RWPE1 (cell line): ENCODE measurements around the gene VAC14.

Source experiments
- CTCF ChIA-PET: fragments of 350-600 bp; sonication (Branson Sonifier 250); formaldehyde crosslinking; extraction: SDS; loops from one replicate; lab custom pipeline; 2021; lab: Yijun Ruan, JAX
- POLR2A ChIA-PET: fragments of 400-600 bp; formaldehyde crosslinking; extraction: SDS; loops from one replicate; lab custom pipeline; 2020; ENCODE audit warnings: antibody characterized with exemption; ENCODE audit not compliant: low non-redundant PET; lab: Yijun Ruan, JAX
- DNase-seq: peaks from one replicate; pipeline ENCODE4 v3.0.0; 2012; ENCODE audit warnings: low spot score
- H3K27ac ChIP-seq: fragments of 450-650 bp; 2 replicates; pipeline ENCODE4 v1.5.1; 2017
- TF ChIP-seq, protein P1 (sequence below): fragments of 450-650 bp; conservative IDR thresholded peaks from 2 replicates; pipeline ENCODE4 v1.5.1; 2017; ENCODE audit warnings: low read depth, mild to moderate bottlenecking

Gene VAC14

DNA sequence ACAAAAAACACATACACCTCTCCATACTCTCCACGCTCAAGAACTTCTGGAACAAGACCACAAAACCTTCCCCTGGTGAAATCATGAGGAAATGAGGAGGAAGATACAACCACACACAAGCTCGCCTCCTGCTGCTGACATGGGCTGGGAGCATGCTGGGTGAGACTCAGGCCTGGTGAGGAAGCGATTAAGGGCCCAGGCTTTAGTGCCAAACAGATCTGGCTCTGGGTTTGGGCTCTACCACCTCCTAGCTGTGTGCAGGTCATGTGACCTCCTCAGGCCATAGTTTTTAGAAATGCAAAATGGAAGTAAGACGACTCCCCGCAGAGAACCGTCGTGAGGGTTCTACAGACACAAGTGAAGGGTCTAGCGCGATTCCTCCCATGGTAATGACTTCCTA is 41.3 kb downstream of the VAC14 start:
- ChIA-PET CTCF (interaction anchor here (0.6 kb wide), 3 partner anchors 12 to 345 kb away, joined by 3 read pairs; no protein-coding TSS in a partner anchor), POLR2A (no interaction called here)
- no peak for DNase-seq
- TF ChIP-seq, protein P1, sequence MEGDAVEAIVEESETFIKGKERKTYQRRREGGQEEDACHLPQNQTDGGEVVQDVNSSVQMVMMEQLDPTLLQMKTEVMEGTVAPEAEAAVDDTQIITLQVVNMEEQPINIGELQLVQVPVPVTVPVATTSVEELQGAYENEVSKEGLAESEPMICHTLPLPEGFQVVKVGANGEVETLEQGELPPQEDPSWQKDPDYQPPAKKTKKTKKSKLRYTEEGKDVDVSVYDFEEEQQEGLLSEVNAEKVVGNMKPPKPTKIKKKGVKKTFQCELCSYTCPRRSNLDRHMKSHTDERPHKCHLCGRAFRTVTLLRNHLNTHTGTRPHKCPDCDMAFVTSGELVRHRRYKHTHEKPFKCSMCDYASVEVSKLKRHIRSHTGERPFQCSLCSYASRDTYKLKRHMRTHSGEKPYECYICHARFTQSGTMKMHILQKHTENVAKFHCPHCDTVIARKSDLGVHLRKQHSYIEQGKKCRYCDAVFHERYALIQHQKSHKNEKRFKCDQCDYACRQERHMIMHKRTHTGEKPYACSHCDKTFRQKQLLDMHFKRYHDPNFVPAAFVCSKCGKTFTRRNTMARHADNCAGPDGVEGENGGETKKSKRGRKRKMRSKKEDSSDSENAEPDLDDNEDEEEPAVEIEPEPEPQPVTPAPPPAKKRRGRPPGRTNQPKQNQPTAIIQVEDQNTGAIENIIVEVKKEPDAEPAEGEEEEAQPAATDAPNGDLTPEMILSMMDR, result no peak
- peak overlapping the region; percentile 88 for H3K27ac ChIP-seq

DNA sequence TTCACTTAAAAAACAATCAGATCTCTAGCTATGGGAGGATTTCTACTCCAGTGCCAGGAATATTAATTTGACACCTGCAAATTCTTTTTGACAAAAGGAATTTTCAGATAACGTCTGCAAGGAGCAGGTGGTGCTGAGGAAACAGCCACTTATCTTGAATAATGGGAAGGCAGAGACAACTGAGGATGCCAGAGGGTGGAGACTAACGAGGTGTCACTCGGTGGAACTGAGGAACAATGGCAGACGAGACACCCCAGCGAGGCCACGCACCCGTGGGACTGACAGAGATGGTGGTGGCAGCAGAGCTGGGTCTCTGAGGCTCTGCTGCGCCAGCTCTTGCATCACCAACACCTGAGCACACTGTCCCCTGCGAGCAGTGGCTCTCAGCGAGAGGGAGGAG is 42.2 kb downstream of the VAC14 start:
- TF ChIP-seq, protein P1, result no peak
- CTCF ChIA-PET, result interaction anchor here (0.6 kb wide), 1 partner anchor 166 kb away, joined by 3 read pairs; no protein-coding TSS in a partner anchor
- POLR2A ChIA-PET, result no interaction called here
- DNase-seq, result no peak
- H3K27ac ChIP-seq, result peak overlapping the region; percentile 88

DNA sequence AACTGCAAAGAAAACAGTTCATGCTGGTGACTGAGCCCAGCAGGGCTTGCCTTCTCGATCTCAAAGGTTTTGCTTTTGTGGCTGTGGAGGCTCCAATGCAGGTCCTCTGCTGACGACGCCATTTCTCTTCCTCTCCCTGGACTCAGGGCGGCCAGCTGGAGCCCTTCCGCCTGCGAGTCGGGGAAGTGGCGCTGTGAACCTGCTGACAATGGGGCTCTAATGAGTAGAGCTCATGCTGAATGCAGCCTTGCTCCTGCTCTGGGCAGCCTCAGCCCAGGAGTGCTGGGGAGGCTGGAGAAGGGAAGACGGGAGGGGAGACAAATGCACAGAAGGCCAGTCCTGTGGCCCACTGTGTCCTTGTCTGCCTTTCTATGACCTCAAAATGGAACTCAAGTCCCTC is 43.8 kb downstream of the VAC14 start:
- TF ChIP-seq, protein P1, result no peak
- ChIA-PET POLR2A (no interaction called here), CTCF (interaction anchor here (0.6 kb wide), 1 partner anchor 1192 kb away, joined by 5 read pairs; no protein-coding TSS in a partner anchor)
- no peak for DNase-seq
- H3K27ac ChIP-seq, result peak overlapping the region; percentile 95

DNA sequence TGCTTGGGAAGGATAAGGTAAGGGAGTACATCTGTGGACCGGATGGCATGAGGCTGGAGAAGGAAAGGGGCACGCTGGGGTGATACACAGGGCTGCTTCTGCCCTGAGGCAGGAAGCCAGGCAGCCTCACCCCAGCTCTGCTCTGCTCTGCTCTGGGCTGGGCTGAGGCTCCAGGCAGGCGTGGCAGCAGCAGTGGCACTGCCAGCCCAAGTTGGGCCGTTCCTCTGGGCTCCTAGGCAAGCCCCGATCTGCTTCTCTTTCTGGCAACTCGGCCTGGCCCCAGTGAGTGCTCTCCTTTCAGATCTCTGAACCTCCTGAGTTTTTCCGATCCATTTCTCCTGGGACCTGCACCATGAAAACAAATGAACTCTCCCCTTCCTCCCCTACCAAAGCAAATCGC is 44.9 kb downstream of the VAC14 start:
- peak overlapping the region; percentile 95 for H3K27ac ChIP-seq
- TF ChIP-seq, protein P1, result no peak
- CTCF ChIA-PET, result interaction anchor here (0.6 to 0.9 kb wide), 2 partner anchors 15 to 19 kb away, joined by 3 to 4 read pairs; no protein-coding TSS in a partner anchor
- POLR2A ChIA-PET, result no interaction called here
- DNase-seq, result no peak

DNA sequence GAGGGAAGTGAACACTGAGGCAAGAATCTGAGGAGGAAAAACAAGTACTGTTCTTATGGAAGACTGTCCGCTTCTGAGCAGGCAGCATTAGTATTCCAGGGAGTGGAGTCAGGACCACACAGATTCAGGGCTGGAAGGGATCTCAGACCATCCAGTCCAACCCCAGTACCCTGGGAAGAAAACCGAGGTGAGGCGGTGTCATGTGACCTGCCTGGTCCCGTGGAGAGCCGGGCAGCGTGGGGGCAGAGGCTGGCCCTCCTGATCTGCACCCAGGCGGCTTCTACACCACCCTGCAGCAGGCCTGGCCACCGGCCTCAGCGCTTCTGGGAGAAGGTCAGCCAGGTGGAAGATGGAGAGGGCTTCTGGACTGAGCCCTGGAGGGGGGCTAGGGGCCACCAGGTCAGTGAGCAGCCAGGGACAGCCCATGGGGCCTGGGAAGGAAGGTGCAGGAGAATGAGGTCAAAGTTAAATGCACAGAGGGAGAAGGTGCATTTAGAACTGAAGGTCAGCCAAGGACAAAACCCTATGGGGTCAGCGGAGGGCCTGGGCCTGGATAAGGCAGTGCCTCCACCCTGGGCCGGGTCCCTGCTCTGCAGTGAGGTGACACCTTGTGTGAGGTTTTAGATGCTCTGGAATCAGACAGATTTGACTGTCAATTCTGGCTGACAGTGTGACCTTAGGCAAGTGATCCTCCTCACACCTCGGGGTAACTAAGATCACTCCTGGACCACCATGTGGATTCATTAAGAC is 45.9 kb downstream of the VAC14 start:
- POLR2A ChIA-PET, result no interaction called here
- DNase-seq, result no peak
- H3K27ac ChIP-seq, result peak overlapping the region; percentile 95
- CTCF ChIA-PET, result interaction anchor here (0.6 to 0.9 kb wide), 2 partner anchors 16 to 20 kb away, joined by 3 to 4 read pairs; no protein-coding TSS in a partner anchor
- TF ChIP-seq, protein P1, result no peak

DNA sequence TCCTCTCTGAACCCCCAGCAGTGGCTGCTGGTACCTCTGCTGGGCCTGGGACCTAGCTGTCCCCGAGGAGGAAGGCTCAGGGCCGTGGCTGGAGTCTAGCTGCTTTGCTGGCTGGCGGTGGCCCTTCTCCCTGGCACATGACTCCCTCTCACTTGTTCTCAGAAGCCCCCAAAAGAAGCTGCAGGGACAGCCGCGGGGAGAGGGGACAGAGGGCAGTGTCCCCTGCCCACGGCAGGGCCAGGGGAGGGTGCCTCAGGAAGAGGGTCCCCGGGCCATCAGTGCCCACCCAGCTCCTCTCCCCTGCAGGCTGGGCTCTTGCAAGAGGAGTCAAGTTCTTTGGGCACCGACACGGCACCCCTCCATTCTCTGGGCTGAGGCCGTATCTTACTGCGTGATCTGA is 46.6 kb downstream of the VAC14 start:
- peak overlapping the region; percentile 95 for H3K27ac ChIP-seq
- ChIA-PET CTCF (no interaction called here), POLR2A (no interaction called here)
- TF ChIP-seq, protein P1, result no peak
- no peak for DNase-seq
